H1 (cell line): ENCODE results near the gene RHCG.

Experiments
- ATF3 ChIP-seq: IDR thresholded peaks from 2 replicates; pipeline ENCODE4 v1.6.1; 2011; ENCODE audit warnings: low read depth, mild to moderate bottlenecking, low read length; ENCODE audit not compliant: insufficient read depth
- CTCF ChIP-seq, 3 experiments: IDR thresholded peaks; 1 replicate in 2 of 3; 2 replicates in 1 of 3; pipeline versions ENCODE4 v1.5.1 to v1.6.1; 2011; ENCODE audit warnings: low read length in 3 of 3, mild to moderate bottlenecking in 3 of 3, inconsistent platforms in 2 of 3, low read depth in 1 of 3, moderate library complexity in 1 of 3; ENCODE audit not compliant: insufficient read depth in 1 of 3; ENCODE audit errors: control extremely low read depth in 1 of 3
- GABPA ChIP-seq: IDR thresholded peaks from 2 replicates; pipeline ENCODE4 v1.6.1; 2011; ENCODE audit warnings: mild to moderate bottlenecking, low read length, moderate library complexity, borderline replicate concordance; ENCODE audit not compliant: insufficient read depth
- HDAC2 ChIP-seq, 2 experiments: fragments of 300-600 bp in 1 of 2; sonication (generic) in 1 of 2; IDR thresholded peaks; 2 replicates each; pipeline ENCODE4 v1.6.1; 2011 to 2012; ENCODE audit warnings: low read depth in 2 of 2, low read length in 2 of 2, mild to moderate bottlenecking in 2 of 2, moderate library complexity in 2 of 2, borderline replicate concordance in 1 of 2, inconsistent platforms in 1 of 2
- HDAC6 ChIP-seq: IDR thresholded peaks from one replicate; pipeline ENCODE4 v1.7.1; 2012; ENCODE audit warnings: low read depth, mild to moderate bottlenecking, inconsistent platforms, low read length, moderate library complexity
- NRF1 ChIP-seq: IDR thresholded peaks from 2 replicates; pipeline ENCODE4 v1.6.1; 2011; ENCODE audit warnings: mild to moderate bottlenecking, low read depth, low read length, improper control_type of control experiment
- POLR2A ChIP-seq, 2 experiments: IDR thresholded peaks; 1 replicate in 1 of 2; 2 replicates in 1 of 2; pipeline ENCODE4 v1.6.1; 2011; ENCODE audit warnings: low read depth in 2 of 2, low read length in 2 of 2, mild to moderate bottlenecking in 2 of 2; ENCODE audit errors: control extremely low read depth in 1 of 2
- RAD21 ChIP-seq, 2 experiments: IDR thresholded peaks in 1 of 2; conservative IDR thresholded peaks in 1 of 2; 2 replicates each; pipeline ENCODE4 v1.6.1; 2011; ENCODE audit warnings: low read depth in 2 of 2, low read length in 2 of 2, improper control_type of control experiment in 1 of 2, inconsistent platforms in 1 of 2, mild to moderate bottlenecking in 1 of 2, moderate library complexity in 1 of 2
- SIN3A ChIP-seq, 2 experiments: IDR thresholded peaks in 1 of 2; conservative IDR thresholded peaks in 1 of 2; 2 replicates each; pipeline ENCODE4 v1.6.1; 2011 to 2012; ENCODE audit warnings: low read length in 2 of 2, improper control_type of control experiment in 1 of 2, low read depth in 1 of 2, mild to moderate bottlenecking in 1 of 2
- TCF12 ChIP-seq: IDR thresholded peaks from 2 replicates; pipeline ENCODE4 v1.6.1; 2011; ENCODE audit warnings: low read depth, mild to moderate bottlenecking, low read length
- TEAD4 ChIP-seq: IDR thresholded peaks from 2 replicates; pipeline ENCODE4 v1.6.1; 2012; ENCODE audit warnings: low read depth, low read length, inconsistent platforms, mixed read lengths
- ZNF274 ChIP-seq: IDR thresholded peaks from 2 replicates; pipeline ENCODE4 v1.7.0; 2012; ENCODE audit warnings: low read length, borderline replicate concordance; ENCODE audit errors: extremely low read depth
- TF ChIP-seq, protein P1 (sequence below): IDR thresholded peaks from 2 replicates; pipeline ENCODE4 v1.6.1; 2012; ENCODE audit warnings: low read length, inconsistent platforms
- TF ChIP-seq, protein P2 (sequence below): IDR thresholded peaks from 2 replicates; pipeline ENCODE4 v1.6.1; 2011; ENCODE audit warnings: low read length, improper control_type of control experiment

DNA sequence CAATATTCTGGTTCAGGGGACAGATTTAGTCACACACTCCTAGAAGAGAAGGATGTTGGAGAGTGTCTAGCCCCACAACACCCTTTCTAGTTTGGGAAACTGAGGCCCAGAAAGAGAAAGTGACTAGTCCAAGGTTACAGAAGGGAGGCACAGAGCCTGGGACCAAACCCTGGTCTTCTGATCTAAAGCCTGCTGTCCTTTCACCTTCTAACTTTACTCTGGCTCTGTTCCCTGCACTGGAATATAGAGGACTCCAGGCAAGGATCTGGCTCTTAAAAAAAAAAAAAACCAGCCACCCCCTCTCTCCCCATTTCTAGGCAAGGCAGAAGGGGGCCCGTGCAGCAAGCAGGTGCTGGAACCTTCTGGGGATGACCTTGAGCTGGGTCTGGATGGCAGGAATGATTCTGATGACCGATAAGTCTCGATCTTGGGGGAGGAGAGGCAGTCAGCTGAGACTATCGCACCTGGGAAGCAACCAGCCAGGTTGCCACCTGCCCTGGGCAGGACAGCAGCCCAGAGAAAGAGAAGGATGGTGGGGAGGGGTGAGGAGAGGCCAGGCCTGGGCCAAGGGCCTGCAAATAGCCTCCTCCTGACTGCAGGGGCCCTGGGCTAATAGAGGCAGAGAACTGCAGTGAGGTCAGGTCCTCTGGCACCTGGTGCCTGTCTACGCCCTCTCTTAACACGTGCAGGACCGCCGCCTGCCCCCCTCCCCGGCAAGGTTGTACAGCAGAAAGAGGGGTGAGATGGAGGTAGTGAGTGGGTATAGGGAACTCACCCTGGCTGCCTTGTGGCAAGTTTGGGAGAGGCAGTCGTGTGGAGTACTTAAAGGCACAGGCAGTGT, 30.4 kb upstream of the RHCG start:
- TF ChIP-seq POLR2A (IDR thresholded peaks at IDR 0.05; ENCODE audit: control extremely low read depth in 1 of 2, low read depth in 2 of 2, low read length in 2 of 2): no peak
- no peak for TF ChIP-seq ZNF274
- TF ChIP-seq TCF12: no peak
- no peak for TF ChIP-seq CTCF (IDR thresholded peaks at IDR 0.05; ENCODE audit: control extremely low read depth in 1 of 3, insufficient read depth in 1 of 3, low read depth in 1 of 3, low read length in 3 of 3)
- no peak for TF ChIP-seq SIN3A (conservative IDR thresholded peaks at IDR 0.05 in 1 of 2, IDR thresholded peaks at IDR 0.05 in 1 of 2; ENCODE audit: low read depth in 1 of 2, low read length in 2 of 2)
- TF ChIP-seq TEAD4: no peak
- TF ChIP-seq, protein P1, sequence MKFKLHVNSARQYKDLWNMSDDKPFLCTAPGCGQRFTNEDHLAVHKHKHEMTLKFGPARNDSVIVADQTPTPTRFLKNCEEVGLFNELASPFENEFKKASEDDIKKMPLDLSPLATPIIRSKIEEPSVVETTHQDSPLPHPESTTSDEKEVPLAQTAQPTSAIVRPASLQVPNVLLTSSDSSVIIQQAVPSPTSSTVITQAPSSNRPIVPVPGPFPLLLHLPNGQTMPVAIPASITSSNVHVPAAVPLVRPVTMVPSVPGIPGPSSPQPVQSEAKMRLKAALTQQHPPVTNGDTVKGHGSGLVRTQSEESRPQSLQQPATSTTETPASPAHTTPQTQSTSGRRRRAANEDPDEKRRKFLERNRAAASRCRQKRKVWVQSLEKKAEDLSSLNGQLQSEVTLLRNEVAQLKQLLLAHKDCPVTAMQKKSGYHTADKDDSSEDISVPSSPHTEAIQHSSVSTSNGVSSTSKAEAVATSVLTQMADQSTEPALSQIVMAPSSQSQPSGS: no peak
- TF ChIP-seq ATF3: no peak
- no peak for TF ChIP-seq HDAC2 (IDR thresholded peaks at IDR 0.05; ENCODE audit: borderline replicate concordance in 1 of 2, low read depth in 2 of 2, low read length in 2 of 2)
- no peak for TF ChIP-seq GABPA
- no peak for TF ChIP-seq NRF1
- TF ChIP-seq, protein P2, sequence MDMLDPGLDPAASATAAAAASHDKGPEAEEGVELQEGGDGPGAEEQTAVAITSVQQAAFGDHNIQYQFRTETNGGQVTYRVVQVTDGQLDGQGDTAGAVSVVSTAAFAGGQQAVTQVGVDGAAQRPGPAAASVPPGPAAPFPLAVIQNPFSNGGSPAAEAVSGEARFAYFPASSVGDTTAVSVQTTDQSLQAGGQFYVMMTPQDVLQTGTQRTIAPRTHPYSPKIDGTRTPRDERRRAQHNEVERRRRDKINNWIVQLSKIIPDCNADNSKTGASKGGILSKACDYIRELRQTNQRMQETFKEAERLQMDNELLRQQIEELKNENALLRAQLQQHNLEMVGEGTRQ: no peak
- no peak for TF ChIP-seq HDAC6
- TF ChIP-seq RAD21 (IDR thresholded peaks at IDR 0.05 in 1 of 2, conservative IDR thresholded peaks at IDR 0.05 in 1 of 2; ENCODE audit: low read depth in 2 of 2, low read length in 2 of 2): no peak
